Right cardiac atrium (tissue), 5 donors: Measurements from ENCODE around the gene UBE2U. TPM values are rescaled to one million over a fixed set of nuclear protein-coding genes. Genes with fewer than 3 reads are reported as not detected.
A peak's percentile ranks its signal among the peaks of the same experiment; 100 is the strongest.

Experiments
- ATAC-seq, 2 donors: fragments of 200-7000 bp; cut with Tn5 transposase; one replicate each; pipeline versions ENCODE4 v1.8.0 to v1.9.1; 2020; ENCODE audit warnings: moderate library complexity in 2 of 2, mild to moderate bottlenecking in 1 of 2
- DNase-seq, 3 donors: peaks; one replicate each; pipeline ENCODE4 v3.0.0-alpha.2; 2020
- H3K27ac ChIP-seq: one replicate; pipeline ENCODE4 v1.5.1; 2013; ENCODE audit warnings: mild to moderate bottlenecking, low read length, control low read depth, moderate library complexity
- H3K27me3 ChIP-seq: one replicate; pipeline ENCODE4 v1.6.1; 2013; ENCODE audit not compliant: control insufficient read depth, insufficient read depth
- H3K4me1 ChIP-seq: one replicate; pipeline ENCODE4 v1.6.1; 2013; ENCODE audit warnings: low read length; ENCODE audit not compliant: control insufficient read depth, insufficient read depth
- H3K4me3 ChIP-seq: one replicate; pipeline ENCODE4 v1.5.1; 2013; ENCODE audit warnings: low read length, control low read depth
- H3K9me3 ChIP-seq: one replicate; pipeline ENCODE4 v1.6.1; 2013; ENCODE audit warnings: low read length; ENCODE audit not compliant: control insufficient read depth
- WGBS: extraction: QIAGEN DNeasy Blood & Tissue Kit; methylation state at CpG from one replicate; pipeline ENCODE4 v1.1.7; 2013; 5-methylcytosine and 5-hydroxymethylcytosine counted together
- intact Hi-C, 4 donors: fragments of 100-400 bp; cut with DNase I; formaldehyde crosslinking; loops; one replicate each; pipeline versions ENCODE4 v1.11.0 to v1.14.0; 2022 to 2023
- polyA plus RNA-seq: library from polyadenylated mRNA; stranded (reverse); fragments of 200-250 nt; gene quantifications from one replicate; pipeline ENCODE4 v1.2.3, GENCODE V29; 2013
- total RNA-seq, 4 donors: library from RNA; stranded (reverse); fragmentation: NEBNext Ultra II Directional; extraction: Animal tissue kit (Norgen Biotek cat#: 25700); gene quantifications; one replicate each; pipeline ENCODE4 v1.2.1, GENCODE V29; 2021
- donor health status: healthy with polysubstance abuse.
- donor health status: DM: no; HTN: yes; CAD: no.
- donor health status: DM: no; HTN: no; CAD: no.
- donor health status: DM: no; HTN: yes; CAD: no; lungs with severe emphysema.
- donor health status: DM: yes; HTN: yes; CAD: no.

UBE2U gene
- total and polyA plus RNA-seq, 5 donors: not detected

- no peak overlapping the region for H3K4me3 ChIP-seq
- H3K9me3 ChIP-seq: no peaks in the 10 kb centered on the region
- no peak overlapping the region for H3K27ac ChIP-seq
- peaks cover 4% of the 10 kb centered on the region for H3K4me1 ChIP-seq
- intact Hi-C loops: no loop called here
- ATAC-seq: no peak
- 94% methylated on average over 8 of the region's 8 CpGs for WGBS
- no peaks in the 10 kb centered on the region for H3K27me3 ChIP-seq
- DNase-seq: no peak
These were observed 11.1 kb upstream of the UBE2U start for GRCh38 chr1:64192290-64192689.

GRCh38 chr1:64194168-64195080 lies 9.0 kb upstream of the UBE2U start:
- 56% methylated on average over 8 of the region's 8 CpGs for WGBS
- H3K27ac ChIP-seq: no peak overlapping the region
- H3K4me3 ChIP-seq: no peak overlapping the region
- DNase-seq (no peak), ATAC-seq (no peak)
- intact Hi-C loops: no loop called here
- no peaks in the 10 kb centered on the region for H3K9me3 ChIP-seq
- peaks cover 4% of the 10 kb centered on the region for H3K4me1 ChIP-seq
- H3K27me3 ChIP-seq: no peaks in the 10 kb centered on the region

- H3K4me1 ChIP-seq: peaks cover 4% of the 10 kb centered on the region
- H3K27ac ChIP-seq: no peak overlapping the region
- ATAC-seq (no peak), DNase-seq (no peak)
- no peak overlapping the region for H3K4me3 ChIP-seq
- intact Hi-C loops: no loop called here
- H3K27me3 ChIP-seq: no peaks in the 10 kb centered on the region
- WGBS: 52% methylated on average over 1 of the region's 1 CpG
- H3K9me3 ChIP-seq: no peaks in the 10 kb centered on the region
These were observed 8.4 kb upstream of the UBE2U start for GRCh38 chr1:64195081-64195395.

- 62% methylated on average over 8 of the region's 8 CpGs for WGBS
- Histone ChIP-seq H3K27me3 (no peaks in the 10 kb centered on the region), H3K9me3 (no peaks in the 10 kb centered on the region), H3K4me3 (no peak overlapping the region), H3K27ac (no peak overlapping the region), H3K4me1 (peaks cover 4% of the 10 kb centered on the region)
- intact Hi-C loops: no loop called here
- peak in 1 of 3 donors; percentile 56 for DNase-seq
- ATAC-seq: peak; percentile 52 to 59
These were observed 7.2 kb upstream of the UBE2U start for GRCh38 chr1:64196074-64196870.

GRCh38 chr1:64197076-64197475 lies 6.3 kb upstream of the UBE2U start:
- peaks cover 4% of the 10 kb centered on the region for H3K4me1 ChIP-seq
- H3K27ac ChIP-seq: no peak overlapping the region
- no peaks in the 10 kb centered on the region for H3K9me3 ChIP-seq
- no peak overlapping the region for H3K4me3 ChIP-seq
- ATAC-seq (no peak), DNase-seq (no peak)
- H3K27me3 ChIP-seq: no peaks in the 10 kb centered on the region
- 96% methylated on average over 3 of the region's 3 CpGs for WGBS
- intact Hi-C loops: no loop called here

GRCh38 chr1:64199154-64199553 lies 4.3 kb upstream of the UBE2U start:
- Histone ChIP-seq H3K27me3 (no peaks in the 10 kb centered on the region), H3K27ac (no peak overlapping the region), H3K9me3 (no peaks in the 10 kb centered on the region), H3K4me3 (no peak overlapping the region), H3K4me1 (peaks cover 4% of the 10 kb centered on the region)
- WGBS: 48% methylated on average over 2 of the region's 2 CpGs
- intact Hi-C loops: no loop called here
- ATAC-seq: no peak
- no peak for DNase-seq

- Histone ChIP-seq H3K4me1 (peaks cover 4% of the 10 kb centered on the region), H3K27ac (no peak overlapping the region), H3K27me3 (peaks cover 2% of the 10 kb centered on the region), H3K4me3 (no peak overlapping the region), H3K9me3 (no peaks in the 10 kb centered on the region)
- DNase-seq (no peak), ATAC-seq (no peak)
- WGBS: 51% methylated on average over 1 of the region's 1 CpG
- intact Hi-C loops: no loop called here
These were observed 3.4 kb upstream of the UBE2U start for GRCh38 chr1:64200064-64200463.

GRCh38 chr1:64209221-64209620 lies 5.8 kb downstream of the UBE2U start:
- 67% methylated on average over 2 of the region's 2 CpGs for WGBS
- ATAC-seq: no peak

GRCh38 chr1:64212031-64212430 lies 8.6 kb downstream of the UBE2U start:
- ATAC-seq (no peak), DNase-seq (no peak)
- Histone ChIP-seq H3K4me3 (no peak overlapping the region), H3K9me3 (no peaks in the 10 kb centered on the region), H3K4me1 (no peaks in the 10 kb centered on the region), H3K27me3 (no peaks in the 10 kb centered on the region), H3K27ac (no peak overlapping the region)
- intact Hi-C loops: no loop called here

More at GRCh38 chr1:64209221-64209620, 5.8 kb downstream of the UBE2U start:
- Histone ChIP-seq H3K27ac (no peak overlapping the region), H3K4me1 (no peaks in the 10 kb centered on the region), H3K9me3 (no peaks in the 10 kb centered on the region), H3K27me3 (peaks cover 2% of the 10 kb centered on the region), H3K4me3 (no peak overlapping the region)
- no peak for DNase-seq
- intact Hi-C loops: no loop called here

GRCh38 chr1:64215576-64215975 lies 12.2 kb downstream of the UBE2U start:
- Histone ChIP-seq H3K27ac (no peak overlapping the region), H3K27me3 (no peaks in the 10 kb centered on the region), H3K9me3 (no peaks in the 10 kb centered on the region), H3K4me1 (no peaks in the 10 kb centered on the region), H3K4me3 (no peak overlapping the region)
- intact Hi-C loops: no loop called here
- ATAC-seq (no peak), DNase-seq (no peak)
- 82% methylated on average over 3 of the region's 3 CpGs for WGBS

GRCh38 chr1:64220241-64220640 lies 16.8 kb downstream of the UBE2U start:
- DNase-seq (no peak), ATAC-seq (no peak)
- WGBS: 71% methylated on average over 5 of the region's 5 CpGs

More at GRCh38 chr1:64220241-64220640, 16.8 kb downstream of the UBE2U start:
- intact Hi-C loops: no loop called here
- H3K27ac ChIP-seq: no peak overlapping the region
- H3K9me3 ChIP-seq: no peaks in the 10 kb centered on the region
- H3K27me3 ChIP-seq: no peaks in the 10 kb centered on the region
- no peak overlapping the region for H3K4me3 ChIP-seq
- H3K4me1 ChIP-seq: no peaks in the 10 kb centered on the region
